GM23338 (cell line): ENCODE data around the gene EEF1AKMT2. TPM values are rescaled to one million over a fixed set of nuclear protein-coding genes. Genes with fewer than 3 reads are reported as not detected.

ENCODE experiments used
- ATAC-seq: fragments of 200-7000 bp; cut with Tn5 transposase; 3 replicates; pipeline ENCODE4 v1.9.1; 2020
- DNase-seq: peaks from one replicate; pipeline ENCODE4 v3.0.0-alpha.2; 2015; ENCODE audit warnings: low spot score
- H2AFZ ChIP-seq: fragments of 200-600 bp; sonication (generic); 2 replicates; pipeline ENCODE4 v1.8.0; 2016; ENCODE audit warnings: antibody characterized with exemption, mild to moderate bottlenecking, moderate library complexity
- H3F3A ChIP-seq: fragments of 200-600 bp; sonication (generic); replicated peaks from 2 replicates; pipeline ENCODE4 v1.8.0; 2017; ENCODE audit warnings: antibody characterized with exemption, mixed run types, low read depth
- H3K27ac ChIP-seq: fragments of 200-600 bp; sonication (generic); 2 replicates; pipeline ENCODE4 v1.6.1; 2016; ENCODE audit warnings: low read depth
- H3K27me3 ChIP-seq: fragments of 200-600 bp; sonication (generic); 2 replicates; pipeline ENCODE4 v1.8.0; 2016; ENCODE audit warnings: mild to moderate bottlenecking, mixed run types, moderate library complexity; ENCODE audit not compliant: insufficient read depth
- H3K36me3 ChIP-seq: fragments of 200-600 bp; sonication (generic); 2 replicates; pipeline ENCODE4 v1.8.0; 2016; ENCODE audit warnings: mild to moderate bottlenecking; ENCODE audit not compliant: insufficient read depth
- H3K4me1 ChIP-seq: fragments of 200-600 bp; sonication (generic); 2 replicates; pipeline ENCODE4 v1.8.0; 2016; ENCODE audit warnings: mild to moderate bottlenecking, moderate library complexity; ENCODE audit not compliant: insufficient read depth
- H3K4me2 ChIP-seq: fragments of 200-600 bp; sonication (generic); 2 replicates; pipeline ENCODE4 v1.7.1; 2017; ENCODE audit warnings: mixed run types
- H3K4me3 ChIP-seq: fragments of 200-600 bp; sonication (generic); 2 replicates; pipeline ENCODE4 v1.6.1; 2016; ENCODE audit warnings: mixed run types
- H3K79me2 ChIP-seq: fragments of 200-600 bp; sonication (generic); replicated peaks from 2 replicates; pipeline ENCODE4 v1.8.0; 2017; ENCODE audit warnings: mild to moderate bottlenecking; ENCODE audit not compliant: insufficient read depth
- H3K9me2 ChIP-seq: fragments of 200-600 bp; sonication (generic); 2 replicates; pipeline ENCODE4 v1.8.0; 2017; ENCODE audit not compliant: insufficient read depth
- H4K20me1 ChIP-seq: fragments of 200-600 bp; sonication (generic); replicated peaks from 2 replicates; pipeline ENCODE4 v1.8.0; 2017; ENCODE audit warnings: mild to moderate bottlenecking; ENCODE audit not compliant: insufficient read depth
- H3K27ac Mint-ChIP-seq: 2 replicates; pipeline ENCODE4 v1.8.0; 2020; ENCODE audit warnings: inconsistent platforms, mild to moderate bottlenecking, moderate library complexity, mixed read lengths
- H3K27me3 Mint-ChIP-seq: 3 replicates; pipeline ENCODE4 v1.8.0; 2022; ENCODE audit warnings: low read depth, mild to moderate bottlenecking, moderate library complexity, mixed read lengths, inconsistent platforms; ENCODE audit not compliant: insufficient read depth, poor library complexity
- H3K36me3 Mint-ChIP-seq: 3 replicates; pipeline ENCODE4 v1.8.0; 2021; ENCODE audit warnings: low read depth, mild to moderate bottlenecking, inconsistent platforms, moderate library complexity, mixed read lengths
- H3K4me1 Mint-ChIP-seq: 3 replicates; pipeline ENCODE4 v1.8.0; 2020; ENCODE audit warnings: mild to moderate bottlenecking, inconsistent platforms, mixed read lengths
- H3K4me3 Mint-ChIP-seq: 3 replicates; pipeline ENCODE4 v1.8.0; 2021; ENCODE audit warnings: moderate library complexity, mild to moderate bottlenecking, inconsistent platforms, mixed read lengths
- H3K9me3 Mint-ChIP-seq: 3 replicates; pipeline ENCODE4 v1.8.0; 2020; ENCODE audit warnings: moderate library complexity, mild to moderate bottlenecking, inconsistent platforms, mixed read lengths
- CREB1 ChIP-seq: fragments of 250-450 bp; sonication (Bioruptor Pico); IDR thresholded peaks from 2 replicates; pipeline ENCODE4 v1.5.0; 2020; ENCODE audit warnings: low read depth, mild to moderate bottlenecking, moderate library complexity
- CTCF ChIP-seq, 2 experiments: fragments of 200-600 bp in 1 of 2; sonication (generic) in 1 of 2; conservative IDR thresholded peaks; 2 replicates each; pipeline versions ENCODE4 v1.5.1 to v1.6.1; 2016 to 2017; ENCODE audit warnings: antibody characterized with exemption in 2 of 2, low read depth in 2 of 2, mild to moderate bottlenecking in 2 of 2, moderate library complexity in 1 of 2
- EZH2 ChIP-seq: fragments of 200-600 bp; sonication (generic); IDR thresholded peaks from one replicate; pipeline ENCODE4 v1.8.0; 2017; ENCODE audit warnings: antibody characterized with exemption, mild to moderate bottlenecking, low read depth; ENCODE audit not compliant: unreplicated experiment
- EZH2phosphoT487 ChIP-seq: fragments of 200-600 bp; sonication (generic); IDR thresholded peaks from one replicate; pipeline ENCODE4 v1.8.1; 2018; ENCODE audit warnings: antibody characterized with exemption; ENCODE audit not compliant: unreplicated experiment
- JUNB ChIP-seq: IDR thresholded peaks from one replicate; pipeline ENCODE4 v1.6.1; 2016; ENCODE audit warnings: antibody characterized with exemption; ENCODE audit not compliant: unreplicated experiment
- NANOG ChIP-seq: IDR thresholded peaks from 2 replicates; pipeline ENCODE4 v1.6.1; 2016; ENCODE audit warnings: antibody characterized with exemption, borderline replicate concordance
- POLR2AphosphoS5 ChIP-seq: IDR thresholded peaks from 2 replicates; pipeline ENCODE4 v1.6.1; 2016; ENCODE audit warnings: antibody characterized with exemption, low read depth
- REST ChIP-seq: IDR thresholded peaks from one replicate; pipeline ENCODE4 v1.6.1; 2018; ENCODE audit warnings: antibody characterized with exemption; ENCODE audit not compliant: unreplicated experiment
- ZNF331 ChIP-seq: fragments of 250-450 bp; sonication (Bioruptor Pico); IDR thresholded peaks from 2 replicates; pipeline ENCODE4 v1.5.0; 2020; ENCODE audit warnings: low read depth, mild to moderate bottlenecking, moderate library complexity
- polyA plus RNA-seq: library from polyadenylated mRNA; unstranded; fragments of >200 nt; fragmentation: Nextera tagmentation; extraction: Ambion mirVana; gene quantifications from 2 replicates; pipeline ENCODE4 v1.2.1, GENCODE V29; 2016
- total RNA-seq: library from RNA; depleted of rRNA; stranded (reverse); fragments of >200 nt; shearing (Covaris generic); gene quantifications from 2 replicates; pipeline ENCODE4 v1.2.3, GENCODE V29; 2014

EEF1AKMT2 gene
- total and polyA plus RNA-seq, 2 experiments from 2014 or later, result 35.0 to 38.0 TPM

- Mint-ChIP-seq H3K4me3 (no peak overlapping the region), H3K9me3 (no peaks in the 10 kb centered on the region), H3K36me3 (no peaks in the 10 kb centered on the region), H3K27me3 (peaks cover 1% of the 10 kb centered on the region), H3K27ac (no peak overlapping the region), H3K4me1 (peaks cover 34% of the 10 kb centered on the region)
- Histone ChIP-seq H3K9me2 (no peaks in the 10 kb centered on the region), H2AFZ (no peak overlapping the region), H3K27me3 (no peaks in the 10 kb centered on the region), H3K79me2 (peaks cover 6% of the 10 kb centered on the region; the same call in 1 of the 2 replicates), H3K4me1 (peaks cover 5% of the 10 kb centered on the region), H3K36me3 (no peaks in the 10 kb centered on the region), H3K27ac (no peak overlapping the region), H3K4me3 (no peak overlapping the region), H3F3A (no peaks in the 10 kb centered on the region), H3K4me2 (no peak overlapping the region), H4K20me1 (no peaks in the 10 kb centered on the region; the same call in 1 of the 2 replicates)
- TF ChIP-seq CREB1 (CRISPR knock-in tag), result no peak
- no peak for TF ChIP-seq EZH2
- no peak for TF ChIP-seq JUNB
- TF ChIP-seq NANOG, result no peak
- TF ChIP-seq REST, result no peak
- TF ChIP-seq CTCF (conservative IDR thresholded peaks at IDR 0.05; ENCODE audit: low read depth in 2 of 2), result no peak
- TF ChIP-seq EZH2phosphoT487, result no peak
- no peak for TF ChIP-seq POLR2AphosphoS5
- no peak for TF ChIP-seq ZNF331 (CRISPR knock-in tag)
- ATAC-seq (no peak), DNase-seq (no peak)
These were observed 65.9 kb downstream of the EEF1AKMT2 start for GRCh38 chr10:124725791-124726190.

GRCh38 chr10:124725171-124725631 is 66.5 kb downstream of the EEF1AKMT2 start:
- Mint-ChIP-seq H3K27ac (0 out of 2 replicates have a peak overlapping the region, but pooled peaks have one; percentile 43), H3K4me1 (peaks cover 34% of the 10 kb centered on the region), H3K27me3 (peaks cover 1% of the 10 kb centered on the region), H3K9me3 (no peaks in the 10 kb centered on the region), H3K4me3 (no peak overlapping the region), H3K36me3 (no peaks in the 10 kb centered on the region)
- H3K27ac ChIP-seq, result 0 out of 2 replicates have a peak overlapping the region, but pooled peaks have one; percentile 59
- H3K4me3 ChIP-seq, result no peak overlapping the region
- no peaks in the 10 kb centered on the region for H3K27me3 ChIP-seq
- TF ChIP-seq CREB1 (CRISPR knock-in tag) (no peak), EZH2phosphoT487 (no peak)
- no peaks in the 10 kb centered on the region; the same call in 1 of the 2 replicates for H4K20me1 ChIP-seq
- H3K4me2 ChIP-seq, result no peak overlapping the region
- peaks cover 5% of the 10 kb centered on the region for H3K4me1 ChIP-seq
- no peaks in the 10 kb centered on the region for H3F3A ChIP-seq
- DNase-seq, result no peak
- ATAC-seq, result no peak
- H3K36me3 ChIP-seq, result no peaks in the 10 kb centered on the region
- no peaks in the 10 kb centered on the region for H3K9me2 ChIP-seq
- no peak overlapping the region for H2AFZ ChIP-seq
- peaks cover 9% of the 10 kb centered on the region for H3K79me2 ChIP-seq
